GM12874 (cell line): ENCODE measurements around the gene GGTA1.
A peak's percentile ranks its signal among the peaks of the same experiment; 100 is the strongest.

Source experiments
- TF ChIP-seq, protein P1 (sequence below): IDR thresholded peaks from 2 replicates; pipeline ENCODE4 v1.5.1; 2011; ENCODE audit warnings: low read depth, mild to moderate bottlenecking, control low read depth, low read length, moderate library complexity; ENCODE audit not compliant: insufficient read depth

GGTA1 gene

DNA sequence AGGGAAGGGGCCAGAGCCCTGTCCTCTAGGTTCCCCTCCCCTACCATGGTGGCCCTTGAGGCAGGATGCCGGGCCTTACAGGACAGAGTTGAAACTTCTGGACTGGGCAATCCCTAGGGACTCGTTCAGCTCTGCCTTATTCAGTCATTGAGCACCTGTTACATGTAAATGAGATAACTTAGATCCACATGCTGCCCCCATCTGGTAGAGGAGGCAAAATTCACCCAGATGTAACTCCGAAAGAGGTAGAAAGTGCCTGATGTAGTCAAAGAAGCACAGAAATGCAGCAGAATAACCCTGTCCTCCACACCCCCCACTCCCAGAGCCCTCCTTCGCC, 1.5 kb downstream of the GGTA1 start:
- TF ChIP-seq, protein P1, sequence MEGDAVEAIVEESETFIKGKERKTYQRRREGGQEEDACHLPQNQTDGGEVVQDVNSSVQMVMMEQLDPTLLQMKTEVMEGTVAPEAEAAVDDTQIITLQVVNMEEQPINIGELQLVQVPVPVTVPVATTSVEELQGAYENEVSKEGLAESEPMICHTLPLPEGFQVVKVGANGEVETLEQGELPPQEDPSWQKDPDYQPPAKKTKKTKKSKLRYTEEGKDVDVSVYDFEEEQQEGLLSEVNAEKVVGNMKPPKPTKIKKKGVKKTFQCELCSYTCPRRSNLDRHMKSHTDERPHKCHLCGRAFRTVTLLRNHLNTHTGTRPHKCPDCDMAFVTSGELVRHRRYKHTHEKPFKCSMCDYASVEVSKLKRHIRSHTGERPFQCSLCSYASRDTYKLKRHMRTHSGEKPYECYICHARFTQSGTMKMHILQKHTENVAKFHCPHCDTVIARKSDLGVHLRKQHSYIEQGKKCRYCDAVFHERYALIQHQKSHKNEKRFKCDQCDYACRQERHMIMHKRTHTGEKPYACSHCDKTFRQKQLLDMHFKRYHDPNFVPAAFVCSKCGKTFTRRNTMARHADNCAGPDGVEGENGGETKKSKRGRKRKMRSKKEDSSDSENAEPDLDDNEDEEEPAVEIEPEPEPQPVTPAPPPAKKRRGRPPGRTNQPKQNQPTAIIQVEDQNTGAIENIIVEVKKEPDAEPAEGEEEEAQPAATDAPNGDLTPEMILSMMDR = peak; percentile 67; the same call in 1 of the 2 replicates

DNA sequence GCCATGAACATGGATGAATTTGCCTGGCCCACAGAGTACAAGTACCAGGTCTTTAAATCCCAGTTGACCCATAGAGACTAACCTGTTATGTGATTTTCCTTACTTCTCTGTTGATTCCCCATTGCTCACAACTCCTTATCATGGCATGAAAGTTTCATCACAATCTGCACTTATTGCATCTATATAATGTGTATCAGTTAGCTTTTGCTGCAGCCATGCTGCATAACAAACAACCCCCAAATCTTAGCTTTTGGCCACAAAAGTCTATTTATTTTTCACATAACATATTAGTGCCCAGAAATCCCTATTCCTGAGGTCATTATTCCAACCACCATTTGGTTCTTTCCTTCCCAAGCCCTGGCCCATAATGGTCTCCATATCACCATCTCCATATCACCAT, 3.7 kb downstream of the GGTA1 start:
- TF ChIP-seq, protein P1 = no peak

DNA sequence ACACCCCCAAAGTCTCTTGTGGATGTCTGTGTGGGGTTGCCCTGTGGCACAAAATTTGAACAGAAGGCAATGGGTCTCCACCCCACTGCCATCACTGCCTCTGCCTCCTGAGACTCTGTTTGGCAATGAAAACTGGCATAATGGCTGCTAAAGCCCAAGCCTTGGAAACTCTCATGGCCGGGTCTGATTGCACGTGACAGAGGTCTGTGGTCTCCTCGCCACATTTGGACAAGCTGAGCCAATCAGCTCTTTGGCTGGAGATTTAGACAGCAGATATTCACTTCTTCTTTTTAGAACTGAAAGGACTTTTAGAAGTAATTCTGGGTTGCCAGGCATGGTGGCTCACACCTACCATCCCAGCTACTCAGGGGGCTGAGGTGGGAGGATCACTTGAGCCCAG, 5.5 kb downstream of the GGTA1 start:
- TF ChIP-seq, protein P1 = no peak

DNA sequence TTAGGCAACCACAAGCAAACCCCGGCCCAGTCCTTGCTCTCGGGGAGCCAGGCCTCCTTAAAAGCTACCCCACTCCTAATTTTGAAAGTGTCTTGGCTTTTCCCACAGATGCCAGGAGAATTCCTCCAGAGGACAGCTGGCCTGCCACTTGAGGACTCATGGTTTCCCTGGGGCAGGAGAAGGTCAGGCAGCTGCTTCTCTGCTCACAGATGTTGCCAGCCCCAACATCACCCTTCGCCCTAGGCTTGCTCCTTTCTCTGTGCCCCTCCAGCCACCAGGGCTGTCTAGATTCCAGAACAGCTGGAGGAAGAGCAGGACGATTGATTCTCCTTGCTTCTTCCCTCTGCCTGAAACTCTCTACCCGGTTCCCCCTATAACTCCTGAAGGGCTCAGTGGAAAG, 8.5 kb downstream of the GGTA1 start:
- TF ChIP-seq, protein P1 = no peak

DNA sequence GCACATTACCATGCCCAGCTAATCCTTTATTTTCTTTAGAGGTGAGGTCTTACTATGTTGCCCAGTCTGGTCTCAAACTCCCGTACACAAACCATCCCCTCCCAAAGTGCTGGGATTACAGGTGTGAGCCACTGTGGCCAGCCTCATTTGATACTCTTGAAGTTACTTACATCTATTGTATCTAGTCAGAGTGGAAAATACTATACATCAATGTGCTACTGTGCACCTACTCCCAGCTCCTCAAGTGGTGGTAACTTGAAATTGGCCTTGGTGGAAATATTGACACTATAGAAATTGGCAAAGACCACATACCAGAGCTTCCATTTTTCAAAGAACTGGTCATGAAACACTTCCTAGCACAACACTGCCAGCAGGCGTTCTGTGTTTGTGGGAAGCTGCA, 10.3 kb downstream of the GGTA1 start:
- TF ChIP-seq, protein P1 = no peak

DNA sequence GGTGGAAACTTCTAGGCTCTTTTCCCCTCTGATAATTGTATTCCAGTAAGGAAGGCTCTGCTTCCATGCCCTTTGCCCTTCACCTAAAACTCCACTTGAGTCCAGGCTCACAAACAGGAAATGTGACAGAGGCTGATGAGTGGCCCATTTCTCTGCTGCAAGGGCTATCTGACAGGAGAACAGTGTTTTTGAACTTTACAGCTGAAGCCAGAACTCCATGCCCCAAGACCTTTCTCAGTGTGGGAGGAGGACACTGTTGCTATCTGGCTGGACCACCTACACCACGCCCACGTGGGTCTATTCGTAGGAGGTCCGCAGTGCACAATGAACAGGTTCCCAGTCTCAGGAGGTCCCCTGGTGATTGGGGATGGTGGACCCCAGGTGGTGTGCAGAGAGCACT, 13.6 kb downstream of the GGTA1 start:
- TF ChIP-seq, protein P1 = no peak

DNA sequence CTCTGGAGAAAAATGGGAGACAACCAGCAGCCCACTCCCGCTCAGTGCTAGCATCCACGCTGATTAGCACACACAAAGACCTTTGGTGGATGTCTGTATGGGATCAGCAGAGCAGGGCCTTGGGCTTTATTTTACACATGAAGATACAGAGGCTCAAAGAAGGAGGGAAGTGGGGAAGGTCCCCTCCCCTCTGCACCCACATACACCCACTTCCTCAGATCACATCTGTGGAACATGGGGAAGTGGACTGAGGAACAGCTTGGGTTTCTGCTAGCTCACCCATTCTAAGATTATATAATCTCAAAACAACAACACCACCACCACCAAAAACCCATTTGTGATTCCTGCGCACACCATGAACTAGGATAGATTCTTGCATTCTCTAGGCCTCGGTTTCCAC, 14.0 kb downstream of the GGTA1 start:
- TF ChIP-seq, protein P1 = no peak
